Measurements from ENCODE around the gene NLGN1. TPM values are rescaled to one million over a fixed set of nuclear protein-coding genes. Genes with fewer than 3 reads are reported as not detected.

NLGN1 gene
- total RNA-seq, 5 donors from 2014 or later (not counting 1 experiment from before 2014, with no cell fraction given): 0.18 TPM; not detected in 4

- ChIA-PET POLR2A (no interaction called here), CTCF (no interaction called here)
- Mint-ChIP-seq H3K36me3 (no peaks in the 10 kb centered on the region), H3K4me1 (no peaks in the 10 kb centered on the region), H3K27me3 (no peaks in the 10 kb centered on the region), H3K4me3 (no peak overlapping the region), H3K9me3 (peaks cover 0 to 11% (median 0%) of the 10 kb centered on the region in 3 donors), H3K27ac (no peak overlapping the region)
- Histone ChIP-seq H3K27ac (ENCODE audit: low read length) (no peak overlapping the region), H3K9me3 (no peaks in the 10 kb centered on the region), H3K4me3 (ENCODE audit: control insufficient read depth in 1 of 2, extremely low read depth in 1 of 2, low read length in 1 of 2) (no peak overlapping the region), H3K4me1 (ENCODE audit: control insufficient read depth in 1 of 2, extremely low read depth in 1 of 2, insufficient read depth in 2 of 2, low read length in 2 of 2) (no peaks in the 10 kb centered on the region), H3K27me3 (replicated peaks in 1 of 2; ENCODE audit: control insufficient read depth in 2 of 2, extremely low read depth in 1 of 2, insufficient read depth in 2 of 2, low read length in 1 of 2) (no peaks in the 10 kb centered on the region), H3K36me3 (ENCODE audit: control insufficient read depth in 2 of 2, extremely low read depth in 1 of 2, insufficient read depth in 1 of 2, low read length in 1 of 2) (no peaks in the 10 kb centered on the region)
- ATAC-seq (replicated peaks in 1 of 4): no peak
- WGBS (ENCODE audit: insufficient coverage): no CpG with 5 or more reads among the region's 1 CpG
- no peak for DNase-seq
Measured at GRCh38 chr3:174308736-174309135, 911.2 kb downstream of the NLGN1 start.

- POLR2A ChIA-PET: no interaction called here
- H3K27me3 ChIP-seq (replicated peaks in 1 of 2; ENCODE audit: control insufficient read depth in 2 of 2, extremely low read depth in 1 of 2, insufficient read depth in 2 of 2, low read length in 1 of 2): no peaks in the 10 kb centered on the region
- H3K27me3 Mint-ChIP-seq: peaks cover 0 to 4% of the 10 kb centered on the region in 2 donors
- no peak overlapping the region for H3K4me3 ChIP-seq (ENCODE audit: control insufficient read depth in 1 of 2, extremely low read depth in 1 of 2, low read length in 1 of 2)
- no peaks in the 10 kb centered on the region for H3K36me3 ChIP-seq (ENCODE audit: control insufficient read depth in 2 of 2, extremely low read depth in 1 of 2, insufficient read depth in 1 of 2, low read length in 1 of 2)
- no peaks in the 10 kb centered on the region for H3K4me1 Mint-ChIP-seq
- CTCF ChIA-PET: no interaction called here
- no peak for ATAC-seq (replicated peaks in 1 of 4)
- H3K27ac Mint-ChIP-seq: no peak overlapping the region
- H3K4me1 ChIP-seq (ENCODE audit: control insufficient read depth in 1 of 2, extremely low read depth in 1 of 2, insufficient read depth in 2 of 2, low read length in 2 of 2): no peaks in the 10 kb centered on the region
- H3K27ac ChIP-seq (ENCODE audit: low read length): no peak overlapping the region
- peaks cover 0 to 11% (median 0%) of the 10 kb centered on the region in 3 donors for H3K9me3 Mint-ChIP-seq
- no peaks in the 10 kb centered on the region for H3K9me3 ChIP-seq
- H3K4me3 Mint-ChIP-seq: no peak overlapping the region
- DNase-seq: no peak
- no peaks in the 10 kb centered on the region for H3K36me3 Mint-ChIP-seq
- 69% methylated on average over 5 of the region's 7 CpGs for WGBS (ENCODE audit: insufficient coverage)
Measured at GRCh38 chr3:174310475-174310983, 913.0 kb downstream of the NLGN1 start.

GRCh38 chr3:174315225-174315624 lies 917.7 kb downstream of the NLGN1 start:
- POLR2A ChIA-PET: no interaction called here
- H3K36me3 Mint-ChIP-seq: no peaks in the 10 kb centered on the region
- no peaks in the 10 kb centered on the region for H3K4me1 Mint-ChIP-seq
- no peak overlapping the region for H3K4me3 Mint-ChIP-seq
- CTCF ChIA-PET: no interaction called here
- Histone ChIP-seq H3K9me3 (no peaks in the 10 kb centered on the region), H3K36me3 (ENCODE audit: control insufficient read depth in 2 of 2, extremely low read depth in 1 of 2, insufficient read depth in 1 of 2, low read length in 1 of 2) (no peaks in the 10 kb centered on the region), H3K4me1 (ENCODE audit: control insufficient read depth in 1 of 2, extremely low read depth in 1 of 2, insufficient read depth in 2 of 2, low read length in 2 of 2) (no peaks in the 10 kb centered on the region), H3K4me3 (ENCODE audit: control insufficient read depth in 1 of 2, extremely low read depth in 1 of 2, low read length in 1 of 2) (no peak overlapping the region), H3K27ac (ENCODE audit: low read length) (no peak overlapping the region), H3K27me3 (replicated peaks in 1 of 2; ENCODE audit: control insufficient read depth in 2 of 2, extremely low read depth in 1 of 2, insufficient read depth in 2 of 2, low read length in 1 of 2) (no peaks in the 10 kb centered on the region)
- peaks cover 5 to 8% (median 5%) of the 10 kb centered on the region in 3 donors for H3K9me3 Mint-ChIP-seq
- ATAC-seq (replicated peaks in 1 of 4): no peak
- DNase-seq: no peak
- H3K27ac Mint-ChIP-seq: no peak overlapping the region
- H3K27me3 Mint-ChIP-seq: peaks cover 0 to 6% of the 10 kb centered on the region in 2 donors
- WGBS (ENCODE audit: insufficient coverage): no CpG with 5 or more reads among the region's 2 CpGs

- ATAC-seq (replicated peaks in 1 of 4): no peak
- no peaks in the 10 kb centered on the region for H3K27me3 ChIP-seq (replicated peaks in 1 of 2; ENCODE audit: control insufficient read depth in 2 of 2, extremely low read depth in 1 of 2, insufficient read depth in 2 of 2, low read length in 1 of 2)
- H3K4me1 Mint-ChIP-seq: no peaks in the 10 kb centered on the region
- POLR2A ChIA-PET: no interaction called here
- H3K27me3 Mint-ChIP-seq: peaks cover 0 to 6% of the 10 kb centered on the region in 2 donors
- CTCF ChIA-PET: no interaction called here
- H3K36me3 ChIP-seq (ENCODE audit: control insufficient read depth in 2 of 2, extremely low read depth in 1 of 2, insufficient read depth in 1 of 2, low read length in 1 of 2): no peaks in the 10 kb centered on the region
- no CpG with 5 or more reads among the region's 1 CpG for WGBS (ENCODE audit: insufficient coverage)
- H3K9me3 Mint-ChIP-seq: peaks cover 7 to 17% (median 14%) of the 10 kb centered on the region in 3 donors
- no peak overlapping the region for H3K4me3 Mint-ChIP-seq
- no peak overlapping the region for H3K27ac ChIP-seq (ENCODE audit: low read length)
- H3K27ac Mint-ChIP-seq: no peak overlapping the region
- H3K36me3 Mint-ChIP-seq: no peaks in the 10 kb centered on the region
- no peak for DNase-seq
- H3K4me3 ChIP-seq (ENCODE audit: control insufficient read depth in 1 of 2, extremely low read depth in 1 of 2, low read length in 1 of 2): no peak overlapping the region
- H3K4me1 ChIP-seq (ENCODE audit: control insufficient read depth in 1 of 2, extremely low read depth in 1 of 2, insufficient read depth in 2 of 2, low read length in 2 of 2): no peaks in the 10 kb centered on the region
- H3K9me3 ChIP-seq: no peaks in the 10 kb centered on the region
Measured at GRCh38 chr3:174317005-174317404, 919.5 kb downstream of the NLGN1 start.

GRCh38 chr3:174318181-174318580 lies 920.6 kb downstream of the NLGN1 start:
- H3K4me3 ChIP-seq (ENCODE audit: control insufficient read depth in 1 of 2, extremely low read depth in 1 of 2, low read length in 1 of 2): no peak overlapping the region
- POLR2A ChIA-PET: no interaction called here
- no peaks in the 10 kb centered on the region for H3K4me1 Mint-ChIP-seq
- no peak for ATAC-seq (replicated peaks in 1 of 4)
- 87% methylated on average over 3 of the region's 4 CpGs for WGBS (ENCODE audit: insufficient coverage)
- H3K36me3 ChIP-seq (ENCODE audit: control insufficient read depth in 2 of 2, extremely low read depth in 1 of 2, insufficient read depth in 1 of 2, low read length in 1 of 2): no peaks in the 10 kb centered on the region
- H3K27ac ChIP-seq (ENCODE audit: low read length): no peak overlapping the region
- no peak for DNase-seq
- no peaks in the 10 kb centered on the region for H3K36me3 Mint-ChIP-seq
- CTCF ChIA-PET: no interaction called here
- peaks cover 8 to 21% (median 14%) of the 10 kb centered on the region in 3 donors for H3K9me3 Mint-ChIP-seq
- no peaks in the 10 kb centered on the region for H3K27me3 ChIP-seq (replicated peaks in 1 of 2; ENCODE audit: control insufficient read depth in 2 of 2, extremely low read depth in 1 of 2, insufficient read depth in 2 of 2, low read length in 1 of 2)
- H3K27me3 Mint-ChIP-seq: peaks cover 0 to 6% of the 10 kb centered on the region in 2 donors
- no peak overlapping the region for H3K27ac Mint-ChIP-seq
- H3K4me3 Mint-ChIP-seq: no peak overlapping the region
- no peaks in the 10 kb centered on the region for H3K9me3 ChIP-seq
- no peaks in the 10 kb centered on the region for H3K4me1 ChIP-seq (ENCODE audit: control insufficient read depth in 1 of 2, extremely low read depth in 1 of 2, insufficient read depth in 2 of 2, low read length in 2 of 2)

GRCh38 chr3:174321548-174321947 lies 924.0 kb downstream of the NLGN1 start:
- Mint-ChIP-seq H3K4me3 (no peak overlapping the region), H3K36me3 (no peaks in the 10 kb centered on the region), H3K4me1 (no peaks in the 10 kb centered on the region), H3K9me3 (peaks cover 8 to 21% (median 14%) of the 10 kb centered on the region in 3 donors), H3K27ac (no peak overlapping the region), H3K27me3 (no peaks in the 10 kb centered on the region)
- H3K9me3 ChIP-seq: no peaks in the 10 kb centered on the region
- WGBS (ENCODE audit: insufficient coverage): no CpG with 5 or more reads among the region's 1 CpG
- ATAC-seq (replicated peaks in 1 of 4): no peak
- H3K27me3 ChIP-seq (replicated peaks in 1 of 2; ENCODE audit: control insufficient read depth in 2 of 2, extremely low read depth in 1 of 2, insufficient read depth in 2 of 2, low read length in 1 of 2): no peaks in the 10 kb centered on the region
- no peak for DNase-seq
- no peak overlapping the region for H3K4me3 ChIP-seq (ENCODE audit: control insufficient read depth in 1 of 2, extremely low read depth in 1 of 2, low read length in 1 of 2)
- H3K36me3 ChIP-seq (ENCODE audit: control insufficient read depth in 2 of 2, extremely low read depth in 1 of 2, insufficient read depth in 1 of 2, low read length in 1 of 2): no peaks in the 10 kb centered on the region
- ChIA-PET POLR2A (no interaction called here), CTCF (no interaction called here)
- no peak overlapping the region for H3K27ac ChIP-seq (ENCODE audit: low read length)
- no peaks in the 10 kb centered on the region for H3K4me1 ChIP-seq (ENCODE audit: control insufficient read depth in 1 of 2, extremely low read depth in 1 of 2, insufficient read depth in 2 of 2, low read length in 2 of 2)

- no peak for DNase-seq
- Mint-ChIP-seq H3K27me3 (no peaks in the 10 kb centered on the region), H3K4me1 (no peaks in the 10 kb centered on the region), H3K36me3 (no peaks in the 10 kb centered on the region), H3K9me3 (peaks cover 8 to 21% (median 14%) of the 10 kb centered on the region in 3 donors), H3K4me3 (no peak overlapping the region), H3K27ac (no peak overlapping the region)
- CTCF ChIA-PET: no interaction called here
- Histone ChIP-seq H3K4me1 (ENCODE audit: control insufficient read depth in 1 of 2, extremely low read depth in 1 of 2, insufficient read depth in 2 of 2, low read length in 2 of 2) (no peaks in the 10 kb centered on the region), H3K9me3 (no peaks in the 10 kb centered on the region), H3K27ac (ENCODE audit: low read length) (no peak overlapping the region), H3K36me3 (ENCODE audit: control insufficient read depth in 2 of 2, extremely low read depth in 1 of 2, insufficient read depth in 1 of 2, low read length in 1 of 2) (no peaks in the 10 kb centered on the region), H3K4me3 (ENCODE audit: control insufficient read depth in 1 of 2, extremely low read depth in 1 of 2, low read length in 1 of 2) (no peak overlapping the region), H3K27me3 (replicated peaks in 1 of 2; ENCODE audit: control insufficient read depth in 2 of 2, extremely low read depth in 1 of 2, insufficient read depth in 2 of 2, low read length in 1 of 2) (no peaks in the 10 kb centered on the region)
- POLR2A ChIA-PET: no interaction called here
- no peak for ATAC-seq (replicated peaks in 1 of 4)
- whole genome bisulfite sequencing (ENCODE audit: insufficient coverage): 67% methylated on average over 1 of the region's 2 CpGs
Measured at GRCh38 chr3:174322789-174323188, 925.2 kb downstream of the NLGN1 start.

Measured in T-cell (primary cell).